Activated CD8-positive, alpha-beta memory T cell treated with anti-CD3 and anti-CD28 coated beads, Interleukin-2, amount 50 U/mL, for 24 hours (primary cell): ENCODE measurements around the gene POP4.

Experiments
- DNase-seq: peaks from one replicate; pipeline ENCODE4 v3.0.0-alpha.2; 2020; ENCODE audit errors: extremely low read depth

POP4 gene

DNA sequence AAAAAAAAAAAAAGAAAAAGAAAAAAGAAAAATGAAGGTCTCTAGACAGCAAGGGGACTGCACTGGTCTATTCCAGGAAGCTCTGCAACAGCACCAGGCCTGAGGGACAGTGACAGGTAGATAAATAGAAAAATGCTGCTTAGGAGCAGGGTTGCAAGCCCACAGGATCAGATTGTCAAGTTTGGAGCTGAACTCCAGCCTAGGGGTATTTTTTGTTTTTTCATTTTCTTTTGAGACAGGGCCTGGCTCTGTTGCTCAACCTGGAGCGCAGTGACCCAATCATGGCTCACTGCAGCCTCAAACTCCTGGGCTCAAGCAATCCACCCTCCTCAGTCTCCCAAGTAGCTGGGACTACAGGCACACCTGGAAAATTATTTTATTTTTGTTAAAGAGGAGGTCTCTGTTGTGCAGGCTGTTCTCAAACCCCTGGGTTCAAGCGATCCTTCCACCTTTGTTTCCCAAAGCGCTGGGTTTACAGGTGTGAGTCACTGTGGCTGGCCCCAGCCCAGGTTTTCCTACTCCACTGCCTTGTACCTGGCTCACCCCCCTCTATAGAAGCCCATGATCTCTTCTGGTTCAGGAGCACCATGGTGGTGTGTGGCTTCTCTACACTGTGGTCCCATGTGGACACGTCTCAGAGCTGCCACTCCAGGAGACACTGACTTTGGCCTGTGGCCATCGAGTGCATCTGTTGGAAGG lies 23.9 kb downstream of the POP4 start:
- DNase-seq = no peak

DNA sequence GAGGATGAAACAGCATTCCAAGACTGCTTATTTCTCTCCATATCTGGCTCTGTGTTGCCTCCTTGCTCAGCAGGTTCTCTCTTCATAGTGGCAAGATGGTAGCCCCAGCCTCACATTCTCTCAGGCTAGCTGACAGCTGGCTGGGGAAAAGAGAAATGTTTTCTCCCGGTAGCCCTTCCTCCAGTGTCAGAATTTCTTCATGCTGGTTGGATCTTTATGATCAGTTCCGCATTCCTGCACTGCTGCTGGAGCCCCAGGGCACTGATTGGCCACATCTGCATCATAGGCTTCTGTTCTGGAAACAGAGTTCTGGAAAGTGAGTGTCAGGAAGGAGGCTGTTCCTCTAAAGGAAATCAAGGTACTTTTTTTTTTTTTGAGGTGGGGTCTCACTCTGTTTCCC lies 24.6 kb downstream of the POP4 start:
- no peak for DNase-seq

- no peak for DNase-seq
Observed at GRCh38 chr19:29631450-29631849, 25.4 kb downstream of the POP4 start.

GRCh38 chr19:29634002-29634401 lies 27.9 kb downstream of the POP4 start:
- no peak for DNase-seq

DNA sequence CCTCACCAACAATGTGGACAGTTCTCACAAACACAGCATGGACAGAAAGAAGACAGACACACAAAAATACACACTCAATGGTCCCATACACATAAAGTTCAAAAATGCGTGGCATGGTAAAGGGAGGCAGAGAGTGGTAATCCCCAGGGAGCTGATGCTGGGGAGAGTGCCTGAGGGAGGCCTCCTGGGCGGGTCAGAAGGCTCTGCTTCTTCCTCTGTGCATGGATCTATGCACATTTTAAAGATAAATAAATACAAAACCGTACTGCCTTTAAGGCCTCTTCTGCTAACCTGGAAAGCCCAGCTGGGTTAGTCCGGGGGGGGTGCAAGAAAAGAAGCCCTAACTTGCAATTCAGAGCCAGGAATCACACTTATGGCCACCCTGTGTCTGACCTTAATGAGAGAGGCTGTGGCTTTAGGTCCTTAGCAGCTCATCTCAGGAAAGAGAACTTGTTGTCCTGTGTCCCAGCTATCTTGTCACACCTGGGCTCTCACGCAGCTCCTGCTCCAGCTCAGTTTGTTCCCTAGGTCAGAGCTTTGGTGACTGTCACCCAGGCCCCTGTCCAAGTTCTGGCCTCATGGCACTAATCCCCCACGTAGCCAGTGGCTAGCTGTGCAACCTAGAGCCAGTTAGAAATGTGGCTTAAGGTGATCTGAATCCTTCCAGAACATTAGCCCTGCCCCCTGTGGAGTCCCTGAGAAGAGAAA lies 28.5 kb downstream of the POP4 start:
- no peak for DNase-seq

DNA sequence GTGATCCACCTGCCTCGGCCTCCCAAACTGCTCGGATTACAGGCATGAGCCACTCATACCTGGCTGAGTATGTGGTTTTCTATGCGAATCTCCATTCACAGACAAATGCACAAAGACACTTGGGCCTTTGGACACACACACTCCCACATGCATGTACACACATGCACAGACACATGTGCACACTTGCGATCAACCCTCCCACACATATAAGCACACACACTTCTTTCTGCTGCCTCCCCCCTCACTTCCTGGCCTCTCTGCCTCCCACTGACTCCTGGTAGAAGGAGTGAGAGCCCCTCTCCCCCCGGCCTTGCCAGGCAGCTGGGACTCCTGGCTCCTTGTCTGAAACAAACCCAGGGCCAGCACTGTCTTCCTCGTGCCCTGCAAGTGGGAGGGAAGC lies 29.9 kb downstream of the POP4 start:
- DNase-seq = no peak

GRCh38 chr19:29636553-29637360 lies 30.7 kb downstream of the POP4 start:
- DNase-seq = no peak

GRCh38 chr19:29639086-29639485 lies 33.0 kb downstream of the POP4 start:
- DNase-seq = no peak

- DNase-seq = no peak
Observed at GRCh38 chr19:29640231-29640630, 34.1 kb downstream of the POP4 start.

GRCh38 chr19:29641597-29641996 lies 35.5 kb downstream of the POP4 start:
- no peak for DNase-seq

DNA sequence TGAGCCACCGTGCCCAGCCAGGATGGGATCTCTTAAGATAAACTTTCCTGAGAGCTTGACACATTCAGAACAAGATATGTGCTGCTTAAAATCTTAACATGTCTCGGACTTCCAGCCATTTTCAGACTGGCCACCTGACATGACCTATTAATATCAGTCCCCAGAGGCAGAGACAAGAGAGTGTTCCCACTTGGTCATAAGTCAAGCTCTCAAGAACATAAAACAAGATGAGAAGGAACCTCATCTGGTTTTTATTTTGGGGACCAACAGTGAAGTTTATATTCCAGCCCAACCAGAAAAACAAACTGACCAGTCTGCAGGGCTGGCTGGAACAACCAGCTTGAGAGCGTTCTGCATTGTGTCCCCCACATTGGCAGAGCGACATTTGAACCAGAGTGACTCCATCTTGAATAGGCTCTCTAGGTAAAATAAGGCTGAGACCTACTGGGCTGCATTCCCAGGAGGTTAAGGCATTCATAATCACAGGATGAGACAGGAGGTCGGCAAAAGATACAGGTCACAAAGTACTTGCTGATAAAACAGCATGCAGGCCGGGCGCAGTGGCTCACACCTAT lies 37.4 kb downstream of the POP4 start:
- no peak for DNase-seq

DNA sequence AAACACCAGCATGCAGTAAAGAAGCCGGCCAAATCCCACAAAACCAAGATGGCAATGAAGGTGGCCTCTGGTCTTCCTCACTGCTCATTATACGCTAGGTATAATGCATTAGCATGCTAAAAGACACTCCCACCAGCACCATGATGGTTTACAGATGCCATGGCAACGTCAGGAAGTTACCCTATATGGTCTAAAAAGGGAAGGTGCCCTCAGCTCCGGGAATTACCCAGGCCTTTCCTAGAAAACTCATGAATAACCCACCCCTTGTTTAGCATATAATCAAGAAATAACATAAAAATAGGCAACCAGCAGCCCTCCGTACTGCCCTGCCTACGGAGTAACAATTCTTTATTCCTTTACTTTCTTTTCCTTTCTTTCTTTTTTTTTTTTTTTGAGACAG lies 38.1 kb downstream of the POP4 start:
- no peak for DNase-seq

DNA sequence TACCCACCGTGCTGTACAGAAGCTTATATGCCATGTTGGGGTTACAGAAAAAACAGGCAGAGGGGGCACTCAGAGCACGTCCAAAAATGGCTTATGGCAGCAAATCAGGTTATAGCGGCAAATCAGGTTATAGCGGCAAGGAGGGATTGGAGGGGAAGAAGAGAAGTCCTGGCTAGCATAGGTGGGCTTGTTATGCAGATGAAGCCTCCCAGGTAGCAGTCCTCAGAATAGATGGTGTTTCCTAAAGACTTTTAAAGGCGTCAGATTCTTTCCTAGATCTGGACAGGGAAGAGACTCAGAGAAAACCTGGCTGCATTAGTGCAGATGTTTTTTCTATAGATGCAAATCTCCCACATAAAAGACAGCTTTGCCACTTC lies 39.4 kb downstream of the POP4 start:
- no peak for DNase-seq

DNA sequence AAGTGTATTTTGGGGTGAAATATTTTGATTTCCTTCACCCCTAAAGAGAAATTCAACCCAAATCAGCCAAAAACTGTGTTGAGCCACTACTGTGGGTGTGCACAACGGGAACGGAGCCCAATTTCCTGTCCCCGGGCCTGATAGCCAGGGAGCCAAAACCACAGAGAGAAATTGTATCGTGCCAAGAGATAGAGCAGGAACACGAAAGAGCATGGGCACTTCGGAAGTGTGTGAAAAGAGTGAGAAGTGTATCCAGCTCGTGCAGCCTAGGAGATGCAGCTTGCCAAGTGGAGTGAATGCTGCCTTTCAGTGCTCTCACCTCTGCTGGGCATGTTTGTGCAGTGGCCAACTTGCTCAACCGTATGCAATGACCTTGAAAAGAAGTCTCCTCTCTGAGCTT lies 39.8 kb downstream of the POP4 start:
- DNase-seq = no peak

DNA sequence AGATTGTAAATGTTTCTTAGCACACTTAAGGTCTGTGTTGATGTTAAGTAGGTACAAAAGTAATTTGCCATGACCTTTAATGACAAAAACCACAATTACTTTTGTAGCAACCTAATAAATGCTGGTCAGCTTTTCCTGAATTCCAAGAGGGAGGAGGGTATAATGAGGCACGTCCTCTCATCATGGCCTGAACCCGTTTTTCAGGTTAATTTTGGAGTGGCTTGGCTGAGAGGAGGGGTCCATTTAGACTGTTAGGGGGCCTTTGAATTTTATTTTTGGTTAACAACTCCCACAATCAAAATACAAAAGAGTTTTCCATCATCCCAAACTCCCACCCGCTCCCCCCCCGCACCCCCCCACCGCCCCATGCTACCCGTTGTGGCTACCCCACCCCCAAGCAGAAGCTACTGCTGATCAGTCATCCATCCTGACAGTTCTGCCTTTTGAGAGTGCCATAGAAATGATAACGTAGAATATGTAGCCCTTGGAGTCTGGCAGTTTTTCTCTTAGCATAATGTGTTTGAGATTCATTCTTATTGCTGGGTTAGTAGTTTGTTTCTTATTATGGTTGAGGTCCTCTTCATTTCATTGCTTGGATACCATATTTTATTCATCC lies 44.8 kb downstream of the POP4 start:
- no peak for DNase-seq

GRCh38 chr19:29651622-29652394 lies 45.7 kb downstream of the POP4 start:
- DNase-seq = no peak

DNA sequence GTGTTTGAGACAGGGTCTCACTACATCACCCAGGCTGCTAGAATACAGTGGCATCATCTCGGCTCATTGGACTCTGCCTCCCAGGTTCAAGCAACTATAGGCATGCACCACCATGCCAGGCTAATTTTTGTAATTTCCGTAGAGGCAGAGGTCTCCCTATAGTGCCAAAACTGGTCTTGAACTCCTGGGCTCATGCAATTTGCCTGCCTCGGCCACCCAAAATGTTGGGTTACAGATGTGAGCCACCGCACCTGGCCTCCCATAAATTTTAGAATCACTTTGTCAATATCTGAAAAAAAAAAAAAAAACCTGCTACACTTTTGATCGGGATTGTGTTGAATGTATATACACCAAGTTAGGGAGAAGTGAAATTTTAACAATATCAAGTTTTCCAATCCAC lies 47.3 kb downstream of the POP4 start:
- DNase-seq = no peak

DNA sequence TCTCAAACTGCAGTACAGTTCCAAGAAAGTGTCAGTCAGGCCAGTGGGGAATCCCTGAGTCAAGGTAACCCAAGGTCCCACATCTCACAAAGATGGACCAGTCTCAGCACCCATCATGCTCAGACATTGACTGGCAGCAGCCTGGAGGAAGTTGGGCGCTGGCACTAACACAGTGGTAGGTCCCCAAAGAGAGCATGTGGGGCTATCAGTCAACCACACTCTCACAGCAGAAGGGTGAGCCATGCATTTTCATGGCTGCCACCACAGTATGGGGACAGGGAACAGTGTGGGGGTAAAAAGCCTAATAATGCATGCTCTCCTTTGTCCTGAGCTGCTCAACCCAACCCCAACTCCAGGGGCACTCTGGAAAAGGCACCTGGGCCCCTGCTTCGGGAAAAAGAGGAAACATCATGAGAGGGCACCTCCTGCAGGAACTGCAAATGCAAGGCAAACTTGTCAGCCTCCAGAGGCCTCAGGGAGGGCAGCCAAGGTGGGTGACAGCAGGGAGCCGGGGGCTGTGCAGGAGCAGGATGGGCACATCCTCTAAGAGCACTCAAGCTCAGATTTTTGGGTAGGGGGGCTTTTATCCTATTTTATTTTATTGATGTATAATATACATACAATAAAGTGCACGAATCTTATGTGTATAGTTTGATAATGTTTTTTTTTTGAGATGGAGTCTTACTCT lies 49.7 kb downstream of the POP4 start:
- no peak for DNase-seq

GRCh38 chr19:29658221-29658991 lies 52.3 kb downstream of the POP4 start:
- DNase-seq = no peak

DNA sequence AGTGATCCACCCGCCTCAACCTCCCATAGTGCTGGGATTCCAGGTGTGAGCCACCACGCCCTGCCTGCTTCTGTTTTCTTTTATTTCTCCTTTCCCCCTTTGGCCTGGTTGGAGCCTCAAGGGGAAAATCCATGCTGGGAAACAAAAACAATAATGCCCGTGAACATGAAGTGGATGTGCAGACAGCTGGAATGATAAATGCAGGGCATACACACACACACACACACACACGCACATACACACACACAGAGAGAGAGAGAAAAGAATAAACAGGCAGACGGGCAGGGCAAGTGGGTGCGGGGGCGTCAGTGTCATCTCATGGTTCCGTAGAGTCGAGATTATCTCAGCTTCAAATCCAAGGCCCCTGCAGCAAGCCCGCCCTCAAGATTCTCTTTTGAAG lies 54.8 kb downstream of the POP4 start:
- no peak for DNase-seq
